ENCODE results near the gene ADSL.

ADSL gene

DNA sequence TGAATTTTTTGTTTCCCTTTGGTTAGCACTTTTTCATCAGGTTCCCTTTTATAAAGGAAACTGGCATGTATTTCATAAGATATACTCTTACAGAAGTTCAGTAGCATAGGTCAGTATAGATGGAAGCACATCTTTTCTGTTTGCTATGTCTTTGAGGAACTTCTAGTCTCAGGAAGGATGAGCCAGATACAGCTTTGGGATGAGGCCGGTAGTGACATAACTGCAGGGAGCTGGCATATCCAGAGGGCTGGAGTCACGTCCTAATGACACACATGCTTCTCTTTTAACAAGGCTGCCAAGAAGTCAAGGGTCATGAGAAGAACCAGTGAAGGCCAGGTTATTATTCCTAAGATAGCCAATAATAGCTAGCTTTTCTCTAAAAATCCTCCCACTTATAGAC, 33.3 kb upstream of the ADSL start:
- no peaks in the 10 kb centered on the region for H3K79me2 ChIP-seq (ENCODE audit: low read length)
- no peaks in the 10 kb centered on the region for H3K9me3 ChIP-seq (replicated peaks; ENCODE audit: insufficient read depth, low read length)
- no peak overlapping the region for H3K9ac ChIP-seq (ENCODE audit: low read length)
- DNase-seq, result no peak
- no peaks in the 10 kb centered on the region for H3K9me2 ChIP-seq (replicated peaks; ENCODE audit: insufficient read depth, low read length)
- no peak overlapping the region for H3K4me3 ChIP-seq (ENCODE audit: low read length)
- no peaks in the 10 kb centered on the region for H3K4me1 ChIP-seq (ENCODE audit: low read length)
- H2AFZ ChIP-seq (ENCODE audit: low read length), result no peak overlapping the region
- H3K27ac ChIP-seq (ENCODE audit: low read length), result no peak overlapping the region
- no peaks in the 10 kb centered on the region for H4K20me1 ChIP-seq (ENCODE audit: insufficient read depth, low read length)
- 0 out of 2 replicates have a peak, but pooled peaks cover 15% of the 10 kb centered on the region for H3K36me3 ChIP-seq (replicated peaks; ENCODE audit: insufficient read depth, low read length)
- no peaks in the 10 kb centered on the region for H3K27me3 ChIP-seq (replicated peaks; ENCODE audit: insufficient read depth, low read length)
- H3F3A ChIP-seq (ENCODE audit: insufficient read depth, low read length), result no peaks in the 10 kb centered on the region
- TF ChIP-seq, protein P1, sequence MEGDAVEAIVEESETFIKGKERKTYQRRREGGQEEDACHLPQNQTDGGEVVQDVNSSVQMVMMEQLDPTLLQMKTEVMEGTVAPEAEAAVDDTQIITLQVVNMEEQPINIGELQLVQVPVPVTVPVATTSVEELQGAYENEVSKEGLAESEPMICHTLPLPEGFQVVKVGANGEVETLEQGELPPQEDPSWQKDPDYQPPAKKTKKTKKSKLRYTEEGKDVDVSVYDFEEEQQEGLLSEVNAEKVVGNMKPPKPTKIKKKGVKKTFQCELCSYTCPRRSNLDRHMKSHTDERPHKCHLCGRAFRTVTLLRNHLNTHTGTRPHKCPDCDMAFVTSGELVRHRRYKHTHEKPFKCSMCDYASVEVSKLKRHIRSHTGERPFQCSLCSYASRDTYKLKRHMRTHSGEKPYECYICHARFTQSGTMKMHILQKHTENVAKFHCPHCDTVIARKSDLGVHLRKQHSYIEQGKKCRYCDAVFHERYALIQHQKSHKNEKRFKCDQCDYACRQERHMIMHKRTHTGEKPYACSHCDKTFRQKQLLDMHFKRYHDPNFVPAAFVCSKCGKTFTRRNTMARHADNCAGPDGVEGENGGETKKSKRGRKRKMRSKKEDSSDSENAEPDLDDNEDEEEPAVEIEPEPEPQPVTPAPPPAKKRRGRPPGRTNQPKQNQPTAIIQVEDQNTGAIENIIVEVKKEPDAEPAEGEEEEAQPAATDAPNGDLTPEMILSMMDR (IDR thresholded peaks at IDR 0.05; ENCODE audit: low read length), result no peak
- TF ChIP-seq EZH2phosphoT487 (IDR thresholded peaks at IDR 0.05; ENCODE audit: low read length), result no peak
- no peak for TF ChIP-seq EZH2 (optimal IDR thresholded peaks at IDR 0.05; ENCODE audit: low read depth, low read length)
- H3K4me2 ChIP-seq (ENCODE audit: low read depth, low read length), result no peak overlapping the region

DNA sequence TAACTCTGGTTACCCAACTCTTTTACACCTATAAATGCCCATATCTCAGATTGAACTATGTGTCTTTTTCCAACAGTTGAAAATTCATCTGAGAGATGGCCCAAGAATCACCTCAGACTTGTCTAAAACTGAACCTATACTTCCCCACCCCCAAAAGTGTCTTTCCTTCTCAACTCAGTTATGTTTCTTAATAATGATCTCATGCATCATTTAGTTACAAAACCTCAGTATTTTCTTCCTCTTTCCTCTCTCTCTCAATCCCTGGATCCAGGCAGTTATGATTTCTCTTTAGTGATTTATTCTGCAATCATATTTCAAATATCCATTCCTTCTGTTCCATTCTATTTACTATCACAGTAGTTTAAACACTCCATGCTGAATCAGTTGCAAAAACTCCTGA, 32.3 kb upstream of the ADSL start:
- TF ChIP-seq EZH2phosphoT487 (IDR thresholded peaks at IDR 0.05; ENCODE audit: low read length) (no peak), EZH2 (optimal IDR thresholded peaks at IDR 0.05; ENCODE audit: low read depth, low read length) (no peak)
- TF ChIP-seq, protein P1 (IDR thresholded peaks at IDR 0.05; ENCODE audit: low read length), result no peak
- no peak for DNase-seq

DNA sequence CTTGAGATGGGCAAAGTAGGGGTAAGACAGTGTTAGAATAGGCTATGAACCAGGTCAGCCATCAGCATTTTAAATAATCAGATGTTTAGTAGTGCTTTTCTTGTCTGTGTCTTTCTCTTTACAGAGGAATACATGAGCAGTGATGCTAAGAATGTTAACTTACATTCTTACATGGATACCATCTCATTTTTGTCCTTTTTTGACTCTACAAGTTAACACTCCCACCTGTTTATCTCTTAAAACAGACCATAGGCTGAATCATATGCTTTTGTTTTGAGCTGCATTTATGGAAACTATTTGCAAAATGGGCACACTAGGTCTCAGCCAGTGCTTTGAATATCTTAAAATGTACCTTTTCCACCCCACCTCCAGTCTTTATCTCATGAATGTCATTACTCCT, 25.6 kb upstream of the ADSL start:
- H3K4me2 ChIP-seq (ENCODE audit: low read depth, low read length), result no peak overlapping the region
- H3K4me1 ChIP-seq (ENCODE audit: low read length), result no peaks in the 10 kb centered on the region
- no peaks in the 10 kb centered on the region for H3F3A ChIP-seq (ENCODE audit: insufficient read depth, low read length)
- TF ChIP-seq, protein P1 (IDR thresholded peaks at IDR 0.05; ENCODE audit: low read length), result no peak
- no peak for TF ChIP-seq EZH2 (optimal IDR thresholded peaks at IDR 0.05; ENCODE audit: low read depth, low read length)
- no peaks in the 10 kb centered on the region for H3K27me3 ChIP-seq (replicated peaks; ENCODE audit: insufficient read depth, low read length)
- no peak for DNase-seq
- no peaks in the 10 kb centered on the region for H3K79me2 ChIP-seq (ENCODE audit: low read length)
- H3K27ac ChIP-seq (ENCODE audit: low read length), result no peak overlapping the region
- H3K9me3 ChIP-seq (replicated peaks; ENCODE audit: insufficient read depth, low read length), result no peaks in the 10 kb centered on the region
- no peak overlapping the region for H3K4me3 ChIP-seq (ENCODE audit: low read length)
- H4K20me1 ChIP-seq (ENCODE audit: insufficient read depth, low read length), result no peaks in the 10 kb centered on the region
- H2AFZ ChIP-seq (ENCODE audit: low read length), result no peak overlapping the region
- H3K36me3 ChIP-seq (replicated peaks; ENCODE audit: insufficient read depth, low read length), result no peaks in the 10 kb centered on the region; the same call in 1 of the 2 replicates
- no peak overlapping the region for H3K9ac ChIP-seq (ENCODE audit: low read length)
- no peaks in the 10 kb centered on the region for H3K9me2 ChIP-seq (replicated peaks; ENCODE audit: insufficient read depth, low read length)

More for the DNA sequence above, 32.3 kb upstream of the ADSL start:
- Histone ChIP-seq H3K27me3 (replicated peaks; ENCODE audit: insufficient read depth, low read length) (no peaks in the 10 kb centered on the region), H3K4me3 (ENCODE audit: low read length) (no peak overlapping the region), H3K9me3 (replicated peaks; ENCODE audit: insufficient read depth, low read length) (no peaks in the 10 kb centered on the region), H3K79me2 (ENCODE audit: low read length) (no peaks in the 10 kb centered on the region), H4K20me1 (ENCODE audit: insufficient read depth, low read length) (no peaks in the 10 kb centered on the region), H3K27ac (ENCODE audit: low read length) (no peak overlapping the region), H2AFZ (ENCODE audit: low read length) (no peak overlapping the region), H3K4me2 (ENCODE audit: low read depth, low read length) (no peak overlapping the region), H3K4me1 (ENCODE audit: low read length) (no peaks in the 10 kb centered on the region), H3K36me3 (replicated peaks; ENCODE audit: insufficient read depth, low read length) (0 out of 2 replicates have a peak, but pooled peaks cover 15% of the 10 kb centered on the region), H3K9me2 (replicated peaks; ENCODE audit: insufficient read depth, low read length) (no peaks in the 10 kb centered on the region), H3K9ac (ENCODE audit: low read length) (no peak overlapping the region), H3F3A (ENCODE audit: insufficient read depth, low read length) (no peaks in the 10 kb centered on the region)
